GM18520 (cell line): Measurements from ENCODE around the gene ART1.
"Not testable (repeated sequence)": the region's sequence is repeated elsewhere in the genome, so short reads cannot be mapped to it uniquely, and the experiment has no call there.

Experiments
- ATAC-seq: cut with Tn5 transposase; IDR thresholded peaks from one replicate; pipeline ENCODE4 v1.9.1; 2021; ENCODE audit not compliant: unreplicated experiment

ART1 gene, protein sequence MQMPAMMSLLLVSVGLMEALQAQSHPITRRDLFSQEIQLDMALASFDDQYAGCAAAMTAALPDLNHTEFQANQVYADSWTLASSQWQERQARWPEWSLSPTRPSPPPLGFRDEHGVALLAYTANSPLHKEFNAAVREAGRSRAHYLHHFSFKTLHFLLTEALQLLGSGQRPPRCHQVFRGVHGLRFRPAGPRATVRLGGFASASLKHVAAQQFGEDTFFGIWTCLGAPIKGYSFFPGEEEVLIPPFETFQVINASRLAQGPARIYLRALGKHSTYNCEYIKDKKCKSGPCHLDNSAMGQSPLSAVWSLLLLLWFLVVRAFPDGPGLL

DNA sequence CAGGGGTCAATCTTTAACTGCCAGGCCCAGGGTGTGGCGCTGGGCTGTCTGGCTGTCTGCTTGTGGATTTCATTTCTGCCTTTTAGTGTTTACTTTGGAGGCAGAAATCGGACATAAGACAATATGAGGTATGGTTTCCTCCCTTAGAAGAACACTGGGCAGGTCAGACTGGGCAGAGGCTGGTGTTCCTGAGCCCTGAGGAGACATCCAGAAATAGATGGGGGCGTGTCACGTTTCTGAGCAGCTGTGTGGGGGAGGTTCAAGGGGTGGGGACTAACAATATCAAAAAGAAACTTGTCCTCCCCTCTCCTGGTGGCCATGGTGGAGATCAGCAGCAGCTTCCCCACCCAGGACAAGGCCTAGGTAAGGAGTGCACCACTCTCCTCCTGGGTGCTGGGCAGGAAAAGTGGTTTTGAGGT is at the start of gene ART1:
TSS of gene ART1 (plus strand) at position 312 of the 419 bp plus-strand sequence. CDS start 14,086 bp downstream, outside the sequence.
- ATAC-seq = no peak

DNA sequence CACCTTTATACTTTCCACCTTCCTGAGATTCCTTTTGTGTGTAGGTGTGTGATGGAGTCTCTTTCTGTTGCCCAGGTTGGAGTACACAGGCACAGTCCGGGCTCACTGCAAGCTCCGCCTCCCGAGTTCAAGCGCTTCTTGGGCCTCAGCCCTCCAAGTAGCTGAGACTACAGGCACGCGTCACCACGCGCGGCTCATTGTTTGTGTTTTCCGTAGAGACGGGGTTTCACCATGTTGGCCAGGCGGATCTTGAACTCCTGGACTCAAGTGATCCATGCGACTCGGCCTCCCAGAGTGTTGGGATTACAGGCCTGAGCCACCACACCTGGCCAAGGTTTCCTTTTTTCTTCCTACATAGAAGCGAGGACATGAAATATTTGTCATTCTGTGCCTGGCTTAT is 47.2 kb upstream of the ART1 start:
- ATAC-seq = not testable (repeated sequence)

DNA sequence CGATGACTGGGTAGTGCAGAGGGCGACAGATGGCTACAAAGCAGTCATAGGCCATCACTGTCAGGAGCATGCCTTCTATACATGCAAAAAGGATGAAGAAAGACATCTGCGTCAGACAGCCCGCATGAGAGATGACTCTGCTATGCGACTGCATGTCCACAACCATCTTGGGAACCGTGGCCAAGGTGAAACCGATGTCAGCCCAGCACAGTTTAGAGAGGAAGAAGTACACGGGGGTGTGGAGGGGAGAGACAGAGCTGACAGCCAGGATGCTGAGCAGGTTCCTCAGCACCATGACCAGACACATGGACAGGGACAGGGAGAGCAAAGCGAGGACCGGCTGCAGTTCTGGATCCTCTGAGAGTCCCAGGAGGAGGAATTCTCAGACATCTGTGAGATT is 44.7 kb upstream of the ART1 start:
- ATAC-seq = not testable (repeated sequence)

DNA sequence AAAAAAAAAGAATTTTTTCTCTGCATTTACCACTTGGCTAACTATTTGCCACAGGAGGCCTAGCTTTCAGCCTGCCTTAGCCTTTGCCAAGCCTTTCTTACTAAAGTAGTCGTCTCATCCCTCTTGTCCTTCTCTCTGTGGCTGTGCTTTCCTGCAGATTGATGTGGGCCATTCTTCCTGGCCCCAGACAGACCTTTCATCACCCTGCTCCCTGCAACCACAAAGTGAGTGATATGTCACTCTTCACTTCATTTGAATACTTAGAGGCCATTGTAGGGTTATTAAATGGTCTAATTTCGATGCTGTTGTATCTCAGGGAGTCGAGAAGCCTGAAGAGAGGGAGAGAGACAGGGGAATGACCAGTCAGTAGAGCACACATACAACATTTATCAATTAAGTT is 40.8 kb upstream of the ART1 start:
- no peak for ATAC-seq

DNA sequence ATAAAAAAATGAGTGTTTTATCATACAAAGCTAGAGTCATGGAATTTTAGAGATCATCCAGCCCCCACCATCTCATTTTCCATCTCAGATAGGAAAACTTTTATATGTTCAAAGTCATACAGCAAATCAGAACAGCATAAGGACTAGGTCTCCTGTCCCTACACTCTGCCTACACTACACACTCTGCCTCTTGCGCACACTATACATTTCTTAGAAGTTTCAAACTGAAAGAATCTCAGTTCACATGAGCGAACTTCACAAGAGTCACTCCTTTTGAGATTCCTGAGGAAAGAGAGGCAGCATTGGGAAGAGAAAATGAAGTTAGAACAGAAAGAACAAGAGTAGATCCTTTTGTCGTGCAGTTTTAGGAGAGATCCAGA is 39.7 kb upstream of the ART1 start:
- ATAC-seq = no peak

DNA sequence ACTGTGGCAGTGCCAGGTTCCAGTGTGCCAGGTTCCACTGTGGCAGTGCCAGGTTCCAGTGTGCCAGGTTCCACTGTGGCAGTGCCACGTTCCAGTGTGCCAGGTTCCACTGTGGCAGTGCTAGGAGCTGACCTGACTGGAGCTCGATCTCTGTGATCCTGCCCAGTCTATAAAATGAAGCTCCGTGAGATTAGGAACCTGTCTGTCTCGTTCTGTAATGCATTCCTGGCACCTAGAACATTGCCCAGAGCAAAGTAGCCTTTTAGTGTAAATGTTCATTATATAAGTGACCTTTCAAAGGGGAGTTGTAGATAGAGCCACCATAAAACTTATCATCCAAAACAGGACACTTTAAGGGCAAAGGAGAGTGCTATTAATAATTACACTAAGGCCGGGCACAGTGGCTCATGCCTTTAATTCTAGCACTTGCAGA is 39.1 kb upstream of the ART1 start:
- ATAC-seq = no peak

DNA sequence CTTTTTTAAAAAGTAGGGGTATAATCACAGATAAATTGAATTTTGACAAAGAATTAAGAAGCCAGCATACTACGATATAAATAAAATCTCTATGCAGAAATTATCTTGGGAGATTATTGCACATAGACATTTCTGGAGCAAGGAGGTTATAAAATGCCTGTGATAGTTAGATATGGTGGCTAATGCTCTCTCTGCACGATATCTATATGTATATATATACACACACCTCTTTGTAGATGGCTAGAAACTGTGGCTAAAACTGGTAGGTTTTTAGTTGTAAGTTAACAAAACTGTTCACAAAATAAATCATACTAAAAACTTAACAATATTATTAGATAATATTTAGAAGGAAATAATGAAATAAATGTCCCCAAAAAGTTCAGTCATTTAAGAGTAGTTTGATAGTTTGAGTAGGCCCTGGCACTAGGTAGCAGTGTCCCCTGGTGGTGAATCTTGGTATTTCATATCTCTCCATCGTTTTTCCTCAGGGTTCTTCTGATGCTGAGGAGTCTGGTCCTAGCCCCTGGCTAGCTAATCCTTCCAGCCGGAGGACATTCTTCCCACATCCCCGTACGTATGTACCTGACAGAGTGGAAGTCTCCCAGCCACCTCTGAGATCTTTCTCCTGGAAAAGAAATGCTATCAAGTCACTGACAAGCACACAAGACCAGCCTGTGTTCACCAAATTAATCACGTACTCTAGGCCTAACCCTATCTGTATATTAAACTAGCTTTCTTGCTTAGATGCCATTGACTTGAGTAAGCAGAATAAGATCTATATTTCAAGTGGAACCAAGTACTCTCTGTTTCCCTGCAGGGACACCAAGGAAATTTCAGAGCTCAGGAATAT is 35.3 kb upstream of the ART1 start:
- ATAC-seq = no peak

DNA sequence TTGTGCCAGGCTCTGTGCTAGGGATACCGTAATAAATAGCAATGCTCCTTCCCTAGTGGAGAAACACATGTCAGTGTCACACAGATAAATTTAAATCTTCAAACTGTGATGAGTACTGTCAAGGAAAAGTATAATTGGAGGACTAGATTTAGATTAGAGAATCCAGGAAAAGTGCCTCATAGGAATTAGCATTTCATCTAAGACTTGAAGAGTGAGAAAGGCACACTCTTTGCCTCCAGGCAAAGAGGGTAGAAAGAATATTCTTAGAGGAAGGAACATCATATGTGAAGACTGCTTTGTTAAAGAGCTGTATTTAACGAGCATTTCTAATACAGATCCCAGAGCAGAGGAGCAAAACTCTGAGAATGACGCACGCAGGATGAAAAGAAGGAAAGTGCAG is 34.1 kb upstream of the ART1 start:
- no peak for ATAC-seq

DNA sequence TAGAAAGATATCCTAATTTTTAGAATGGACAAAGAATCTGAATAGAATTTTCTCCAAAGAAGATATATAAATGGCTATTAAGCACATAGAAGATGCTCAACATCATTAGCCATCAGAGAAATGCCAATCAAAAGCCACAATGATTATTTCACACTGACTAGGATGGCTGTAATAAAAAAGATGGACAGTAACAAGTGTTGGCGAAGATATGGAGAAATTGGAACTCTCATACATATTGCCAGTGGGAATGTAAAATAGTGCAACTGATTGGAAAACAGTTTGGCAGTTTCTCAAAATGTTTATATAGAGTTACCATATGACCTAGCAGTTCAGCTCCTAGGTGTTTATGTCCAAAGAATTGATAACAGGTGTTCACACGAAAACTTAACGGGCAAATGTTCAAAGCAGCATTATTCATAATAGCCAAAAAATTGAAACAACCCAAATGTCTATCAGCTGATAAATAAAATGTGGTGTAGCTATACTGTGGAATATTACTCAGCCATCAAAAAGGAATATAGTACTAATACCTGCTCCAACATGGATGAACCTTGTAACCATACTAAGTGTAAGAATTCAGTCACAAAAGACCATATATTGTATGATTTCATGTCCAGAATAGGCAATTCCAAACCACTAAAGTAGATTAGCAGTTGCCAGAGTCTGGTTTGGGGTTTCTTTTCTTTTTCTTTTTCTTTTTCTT is 32.8 kb upstream of the ART1 start:
- no peak for ATAC-seq

DNA sequence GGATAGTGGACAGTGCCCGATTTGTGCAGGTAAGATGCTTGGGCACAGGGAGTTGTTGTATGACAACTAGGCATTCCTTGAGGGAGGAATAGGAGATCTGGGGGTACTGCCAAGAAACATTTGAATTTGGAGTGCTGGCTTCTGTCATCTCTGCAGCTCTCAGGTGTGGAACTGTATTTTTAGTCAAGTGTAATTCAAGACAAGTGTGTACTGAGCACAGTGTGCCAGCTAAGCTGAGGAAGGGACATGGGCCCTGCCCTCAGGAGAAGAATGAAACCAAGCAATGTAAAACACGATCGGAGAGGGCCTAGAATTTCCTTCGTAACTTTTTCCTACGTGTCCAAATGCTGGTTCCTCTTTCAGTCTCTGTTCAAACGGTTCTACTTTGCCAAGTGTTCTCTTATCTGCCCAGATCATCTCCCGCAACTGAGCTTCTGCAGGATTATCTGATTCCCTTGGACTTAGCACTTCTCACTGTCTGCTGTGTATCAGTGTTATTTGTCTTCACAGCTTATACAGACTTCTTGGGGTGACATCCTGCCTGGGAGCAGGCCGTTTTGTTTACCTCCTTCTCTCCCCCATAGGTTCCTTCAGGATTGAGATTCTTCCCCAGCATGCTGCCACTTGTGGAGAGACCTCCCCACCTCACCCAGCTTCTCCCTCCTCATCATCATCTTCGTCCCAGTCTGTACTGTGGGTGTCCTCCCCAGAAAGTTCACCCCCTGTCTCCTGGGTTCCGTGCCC is 30.8 kb upstream of the ART1 start:
- no peak for ATAC-seq

DNA sequence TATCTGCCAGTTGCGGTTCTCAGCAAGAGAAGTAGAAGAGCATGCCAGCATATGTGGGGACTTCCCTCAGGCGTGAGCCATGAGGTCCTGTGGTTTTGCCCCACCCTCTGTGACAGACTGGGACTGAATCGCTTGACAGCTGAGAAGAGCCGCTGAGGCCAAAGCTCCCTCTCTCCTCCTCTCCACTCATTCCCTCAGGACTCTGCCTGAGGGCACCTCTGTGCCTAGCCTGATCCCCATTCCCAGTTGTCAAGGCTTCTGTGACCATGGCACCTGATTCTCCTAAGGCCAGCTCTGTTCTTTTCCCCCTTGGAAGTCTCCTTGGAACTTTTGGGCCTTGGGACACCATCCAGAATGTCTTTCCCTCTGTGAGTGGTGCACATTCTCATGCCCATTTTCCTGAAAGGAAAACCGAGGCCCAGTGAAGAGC is 30.2 kb upstream of the ART1 start:
- ATAC-seq = peak; percentile 85

DNA sequence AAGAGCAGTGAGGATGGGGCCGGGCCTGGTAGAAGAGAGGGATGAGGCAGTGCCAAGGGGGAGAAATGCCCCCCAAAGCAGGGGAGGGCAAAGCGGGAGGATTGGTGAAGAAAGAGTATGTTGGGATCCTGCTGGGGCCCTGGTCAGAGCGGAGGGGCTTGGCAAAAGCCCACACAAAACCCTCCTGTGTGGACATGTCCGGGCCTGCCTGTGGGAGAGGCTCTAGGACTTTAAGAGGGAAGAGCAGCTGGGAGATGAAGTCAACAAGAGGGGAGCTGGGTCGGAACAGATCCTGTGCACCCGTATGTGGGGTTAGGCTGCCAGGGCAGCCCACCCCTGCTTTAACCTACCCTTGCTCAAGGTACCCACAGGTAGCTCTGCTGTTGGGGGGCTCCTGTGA is 28.9 kb upstream of the ART1 start:
- no peak for ATAC-seq

DNA sequence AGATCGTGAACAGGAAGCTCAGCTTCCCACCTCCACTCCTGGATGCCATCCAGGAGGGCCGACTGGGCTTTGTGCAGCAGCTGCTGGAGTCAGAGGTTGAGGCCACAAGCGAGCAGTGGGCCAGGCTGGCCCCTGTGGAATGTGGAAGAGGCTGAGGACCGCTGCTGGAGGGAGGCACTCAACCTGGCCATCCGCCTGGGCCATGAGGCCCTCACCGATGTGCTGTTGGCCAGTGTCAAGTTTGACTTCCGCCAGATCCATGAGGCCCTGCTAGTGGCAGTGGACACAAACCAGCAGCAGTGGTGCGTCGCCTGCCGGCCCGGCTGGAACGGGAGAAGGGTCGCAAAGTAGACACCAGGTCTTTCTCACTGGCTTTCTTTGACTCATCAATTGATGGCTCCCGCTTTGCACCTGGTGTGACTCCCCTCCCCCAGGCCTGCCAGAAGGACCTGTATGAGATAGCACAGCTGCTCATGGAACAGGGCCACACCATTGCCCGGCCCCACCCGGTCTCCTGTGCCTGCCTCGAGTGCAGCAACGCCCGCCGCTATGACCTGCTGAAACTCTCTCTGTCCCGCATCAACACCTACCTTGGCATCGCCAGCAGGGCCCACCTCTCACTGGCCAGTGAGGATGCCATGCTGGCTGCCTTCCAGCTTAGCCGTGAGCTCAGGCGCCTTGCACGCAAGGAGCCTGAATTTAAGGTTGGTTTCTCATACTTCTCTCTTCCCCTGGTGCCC is 28.0 kb upstream of the ART1 start:
- ATAC-seq = no peak

DNA sequence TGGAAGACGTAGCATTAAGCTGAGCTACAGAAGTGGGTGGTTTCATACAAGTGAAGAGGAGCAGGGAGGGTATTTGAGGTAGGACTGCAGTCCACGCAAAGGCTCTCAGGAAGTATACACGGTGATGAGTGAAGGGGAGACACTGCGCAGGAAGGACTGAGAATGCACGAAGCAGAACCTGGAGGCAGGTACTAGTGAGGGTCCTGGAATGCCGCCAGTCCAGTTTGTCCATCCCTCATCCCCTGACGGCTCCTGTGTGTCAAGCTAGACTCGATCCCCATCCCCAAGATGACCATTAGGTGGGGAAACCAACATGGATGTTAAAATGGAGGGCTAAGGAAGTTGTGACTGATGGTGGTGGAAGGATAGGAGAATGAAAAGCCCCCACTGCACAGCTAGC is 26.9 kb upstream of the ART1 start:
- ATAC-seq = no peak

DNA sequence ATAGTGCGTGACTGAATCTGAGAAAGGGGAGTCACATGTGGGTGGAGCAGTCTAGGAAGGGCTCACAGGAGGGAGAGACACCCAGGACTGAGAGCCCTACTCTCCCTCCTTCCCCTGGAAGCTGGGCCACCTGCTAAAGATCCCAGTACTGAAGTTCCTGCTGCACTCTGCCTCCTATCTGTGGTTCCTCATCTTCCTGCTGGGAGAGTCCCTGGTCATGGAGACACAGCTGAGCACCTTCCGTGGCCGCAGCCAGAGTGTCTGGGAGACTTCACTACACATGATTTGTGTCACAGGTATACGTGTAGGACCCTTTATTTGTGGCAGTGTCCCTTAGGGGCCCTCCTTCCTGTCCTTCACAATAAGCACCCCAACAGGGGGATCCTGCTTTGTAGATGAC is 22.4 kb upstream of the ART1 start:
- ATAC-seq = no peak

DNA sequence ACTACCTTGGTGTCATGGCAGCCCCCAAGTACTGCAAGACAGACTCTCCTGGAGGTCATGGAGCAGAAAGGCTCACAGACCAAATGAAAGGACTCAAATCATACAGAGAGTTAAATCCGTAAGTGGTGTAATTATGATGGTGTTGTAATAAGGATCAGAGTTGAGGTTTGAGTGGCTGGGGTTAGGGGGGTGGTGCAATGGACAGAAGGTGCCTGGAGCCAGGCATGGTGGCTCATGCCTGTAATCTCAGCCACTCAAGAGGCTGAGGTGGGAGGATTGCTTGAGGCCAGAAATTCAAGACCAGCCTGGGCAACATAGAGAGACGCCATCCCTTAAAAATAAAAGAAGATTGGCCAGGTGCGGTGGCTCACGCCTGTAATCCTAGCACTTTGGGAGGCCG is 21.8 kb upstream of the ART1 start:
- ATAC-seq = no peak

DNA sequence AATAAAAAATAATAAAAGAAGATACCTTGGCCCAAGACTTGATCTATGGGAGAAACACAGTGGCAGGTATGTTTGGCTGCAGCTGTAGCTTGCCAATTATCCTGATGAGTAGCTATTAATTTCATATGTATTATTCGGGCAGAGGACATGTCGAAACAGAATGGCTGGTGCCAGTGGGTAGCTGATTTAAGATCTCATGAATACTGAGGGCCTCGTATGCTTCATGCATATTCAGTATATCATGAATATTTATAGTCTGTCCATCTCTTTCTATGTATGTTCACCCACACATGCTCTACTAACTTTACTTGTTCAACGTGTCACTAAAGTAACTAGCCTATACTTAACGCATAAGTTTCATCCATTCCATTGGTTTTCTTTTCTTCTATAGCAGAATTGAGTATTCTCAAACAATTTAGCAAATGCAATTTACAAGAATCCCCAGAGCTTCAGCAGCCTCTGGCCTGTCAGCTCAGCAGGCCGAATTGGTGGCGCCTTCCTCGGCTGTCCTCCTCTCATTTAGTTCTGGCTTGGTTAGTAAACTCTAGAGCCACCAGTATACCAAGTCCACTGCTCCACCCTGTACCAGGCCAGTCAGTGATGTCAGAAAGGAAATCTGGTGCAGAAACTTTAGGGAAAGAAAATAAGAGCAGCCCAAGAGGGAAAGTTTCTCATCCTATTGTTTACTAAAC is 21.0 kb upstream of the ART1 start:
- ATAC-seq = no peak

DNA sequence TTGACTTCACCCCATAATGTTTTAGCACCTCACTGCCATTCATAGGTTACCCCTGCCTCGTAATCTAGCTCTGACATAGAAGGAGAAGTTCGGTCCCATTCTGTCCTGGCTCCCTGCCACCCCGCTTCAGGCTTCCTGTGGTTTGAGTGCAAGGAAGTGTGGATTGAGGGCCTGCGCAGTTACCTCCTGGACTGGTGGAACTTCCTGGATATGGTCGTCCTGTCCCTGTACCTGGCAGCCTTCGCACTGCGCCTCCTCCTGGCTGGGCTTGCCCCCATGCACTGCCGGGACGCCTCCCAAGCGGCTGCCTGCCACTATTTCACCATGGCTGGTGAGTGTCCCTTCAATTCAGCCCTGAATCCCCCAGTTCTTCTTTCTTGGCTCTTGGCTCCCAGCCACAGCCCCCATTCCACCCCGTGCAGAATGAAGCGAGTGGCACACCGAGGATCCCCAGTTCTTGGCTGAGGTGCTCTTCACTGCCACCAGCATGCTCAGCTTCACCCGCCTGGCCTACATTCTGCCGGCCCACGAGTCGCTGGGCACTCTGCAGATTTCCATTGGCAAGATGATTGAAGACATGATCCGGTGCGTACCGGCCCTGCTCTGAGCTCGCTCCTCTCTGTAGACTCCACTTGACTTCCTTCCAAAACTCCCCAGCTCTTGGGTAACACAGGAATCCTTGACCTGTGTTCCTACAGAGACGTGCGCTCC is 18.5 kb upstream of the ART1 start:
- no peak for ATAC-seq

DNA sequence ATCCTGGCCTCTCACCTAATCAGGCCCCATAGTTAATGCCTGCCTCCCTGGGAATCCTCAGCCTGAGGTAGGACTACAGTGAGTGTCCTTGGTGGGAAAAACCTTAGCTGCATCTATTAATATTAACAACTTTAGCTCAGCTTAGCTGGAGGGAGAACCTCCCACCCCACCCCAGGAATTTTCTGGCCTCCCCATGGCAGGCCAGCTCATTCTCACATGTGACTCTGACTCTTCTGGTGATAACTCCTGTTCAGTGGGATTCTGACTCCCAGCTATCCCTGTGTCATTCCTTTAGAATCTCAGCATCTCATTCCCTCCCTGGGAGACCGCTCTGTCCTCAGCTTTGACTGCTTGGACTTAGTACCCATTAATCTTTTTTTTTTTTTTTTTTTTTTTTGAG is 17.6 kb upstream of the ART1 start:
- no peak for ATAC-seq
